HG03108 (cell line): Measurements from ENCODE around the gene COL16A1.

Experiments
- ATAC-seq: cut with Tn5 transposase; IDR thresholded peaks from one replicate; pipeline ENCODE4 v1.9.1; 2021; ENCODE audit warnings: moderate library complexity; ENCODE audit not compliant: unreplicated experiment

Gene COL16A1

GRCh38 chr1:31626223-31627207, 77.3 kb downstream of the COL16A1 start:
- no peak for ATAC-seq

- no peak for ATAC-seq
These were observed 78.1 kb downstream of the COL16A1 start for GRCh38 chr1:31625561-31626222.

GRCh38 chr1:31624731-31625514, 78.9 kb downstream of the COL16A1 start:
- no peak for ATAC-seq

DNA sequence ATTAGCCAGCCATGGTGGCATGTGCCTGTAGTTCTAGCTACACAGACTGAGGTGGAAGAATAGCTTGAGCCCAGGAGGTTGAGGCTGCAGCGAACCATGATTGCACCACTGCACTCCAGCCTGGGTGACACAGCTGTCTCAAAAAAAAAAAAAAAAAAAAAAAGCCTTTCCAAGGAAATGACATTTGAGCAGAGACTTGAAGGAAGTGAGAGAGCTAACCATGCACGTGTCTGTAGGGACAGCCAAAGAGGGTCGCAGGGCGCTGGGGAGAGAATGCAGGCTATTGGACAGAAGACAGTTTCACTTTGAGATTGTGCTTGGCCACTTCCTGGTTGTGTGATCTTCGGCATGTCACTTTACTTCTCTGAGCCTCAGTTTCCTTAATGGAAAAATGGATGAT, 79.5 kb downstream of the COL16A1 start:
- ATAC-seq, result no peak

DNA sequence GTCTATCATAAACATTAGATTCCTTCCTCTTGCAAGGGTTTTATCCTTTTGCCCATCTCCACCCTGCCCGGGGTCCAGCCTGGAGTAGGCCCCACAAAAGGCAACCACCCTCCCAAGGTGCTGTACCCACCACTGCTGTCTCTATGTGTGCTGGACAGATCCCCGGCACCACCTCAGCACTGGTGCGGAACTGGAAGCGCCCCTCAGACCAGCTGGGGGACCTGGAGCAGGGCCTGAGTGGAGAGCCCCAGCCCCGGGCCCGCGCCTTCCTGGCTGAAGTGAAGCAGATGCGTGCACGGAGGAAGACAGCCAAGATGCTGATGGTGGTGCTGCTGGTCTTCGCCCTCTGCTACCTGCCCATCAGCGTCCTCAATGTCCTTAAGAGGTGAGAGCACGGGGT, 80.5 kb downstream of the COL16A1 start:
- ATAC-seq, result no peak

- no peak for ATAC-seq
These were observed 81.7 kb downstream of the COL16A1 start for GRCh38 chr1:31621847-31622730.

GRCh38 chr1:31621498-31621820, 82.4 kb downstream of the COL16A1 start:
- no peak for ATAC-seq

DNA sequence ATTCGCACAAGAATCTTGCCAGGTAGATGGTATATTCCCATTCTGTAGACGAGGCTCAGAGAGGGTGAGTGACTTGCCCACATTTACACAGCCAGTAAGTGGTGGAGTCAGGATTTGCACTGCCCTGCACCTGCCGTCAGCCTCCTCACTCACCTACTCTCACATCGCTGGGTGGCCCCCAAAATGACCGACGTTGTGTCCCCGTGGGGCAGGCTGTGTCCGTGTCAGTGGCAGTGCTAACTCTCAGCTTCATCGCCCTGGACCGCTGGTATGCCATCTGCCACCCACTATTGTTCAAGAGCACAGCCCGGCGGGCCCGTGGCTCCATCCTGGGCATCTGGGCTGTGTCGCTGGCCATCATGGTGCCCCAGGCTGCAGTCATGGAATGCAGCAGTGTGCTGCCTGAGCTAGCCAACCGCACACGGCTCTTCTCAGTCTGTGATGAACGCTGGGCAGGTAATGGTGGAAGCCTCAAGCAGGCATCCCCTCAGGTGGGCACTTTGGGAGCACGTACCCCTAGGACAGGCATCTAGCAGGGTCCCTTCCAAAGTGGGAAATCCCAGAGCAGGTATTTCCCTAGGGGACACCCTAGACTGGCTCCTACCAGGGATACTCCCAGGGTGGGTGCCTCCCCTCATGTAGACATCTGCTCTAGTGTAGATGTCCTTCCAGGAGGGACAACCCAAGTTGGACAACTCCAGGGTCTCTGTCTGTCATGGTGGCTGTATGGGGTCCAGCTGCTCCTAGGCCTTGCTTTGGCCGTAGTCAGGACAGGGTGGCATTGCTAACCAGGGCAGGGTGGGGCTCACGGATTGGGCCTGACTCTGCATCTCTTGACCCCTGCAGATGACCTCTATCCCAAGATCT, 83.0 kb downstream of the COL16A1 start:
- ATAC-seq, result no peak

DNA sequence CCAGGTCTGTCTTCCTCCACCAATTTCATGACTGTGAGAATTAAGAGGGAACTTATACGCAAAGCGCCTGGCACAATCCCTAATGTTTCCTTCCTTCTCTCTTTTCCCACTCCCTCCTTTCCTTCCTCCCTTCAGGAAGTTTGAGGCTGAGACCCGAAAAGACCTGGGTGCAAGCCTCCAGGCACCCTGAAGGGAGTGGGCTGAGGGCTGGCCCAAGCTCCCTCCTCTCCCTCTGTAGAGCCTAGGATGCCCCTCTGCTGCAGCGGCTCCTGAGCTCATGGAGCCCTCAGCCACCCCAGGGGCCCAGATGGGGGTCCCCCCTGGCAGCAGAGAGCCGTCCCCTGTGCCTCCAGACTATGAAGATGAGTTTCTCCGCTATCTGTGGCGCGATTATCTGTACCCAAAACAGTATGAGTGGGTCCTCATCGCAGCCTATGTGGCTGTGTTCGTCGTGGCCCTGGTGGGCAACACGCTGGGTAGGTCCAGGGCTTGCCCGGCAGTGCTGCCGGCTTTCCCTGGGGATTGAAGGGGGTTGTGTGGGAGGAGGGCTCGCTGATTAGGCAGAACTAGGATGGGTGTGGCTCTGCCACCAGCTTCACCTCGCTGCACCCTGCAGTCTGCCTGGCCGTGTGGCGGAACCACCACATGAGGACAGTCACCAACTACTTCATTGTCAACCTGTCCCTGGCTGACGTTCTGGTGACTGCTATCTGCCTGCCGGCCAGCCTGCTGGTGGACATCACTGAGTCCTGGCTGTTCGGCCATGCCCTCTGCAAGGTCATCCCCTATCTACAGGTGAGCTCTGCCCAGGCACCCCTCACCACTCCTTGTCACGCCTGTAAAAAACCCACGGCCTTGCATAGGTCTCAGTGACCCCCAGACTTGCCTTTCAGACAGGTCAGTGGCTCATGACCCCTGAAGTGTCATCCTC, 84.6 kb downstream of the COL16A1 start:
- no peak for ATAC-seq

DNA sequence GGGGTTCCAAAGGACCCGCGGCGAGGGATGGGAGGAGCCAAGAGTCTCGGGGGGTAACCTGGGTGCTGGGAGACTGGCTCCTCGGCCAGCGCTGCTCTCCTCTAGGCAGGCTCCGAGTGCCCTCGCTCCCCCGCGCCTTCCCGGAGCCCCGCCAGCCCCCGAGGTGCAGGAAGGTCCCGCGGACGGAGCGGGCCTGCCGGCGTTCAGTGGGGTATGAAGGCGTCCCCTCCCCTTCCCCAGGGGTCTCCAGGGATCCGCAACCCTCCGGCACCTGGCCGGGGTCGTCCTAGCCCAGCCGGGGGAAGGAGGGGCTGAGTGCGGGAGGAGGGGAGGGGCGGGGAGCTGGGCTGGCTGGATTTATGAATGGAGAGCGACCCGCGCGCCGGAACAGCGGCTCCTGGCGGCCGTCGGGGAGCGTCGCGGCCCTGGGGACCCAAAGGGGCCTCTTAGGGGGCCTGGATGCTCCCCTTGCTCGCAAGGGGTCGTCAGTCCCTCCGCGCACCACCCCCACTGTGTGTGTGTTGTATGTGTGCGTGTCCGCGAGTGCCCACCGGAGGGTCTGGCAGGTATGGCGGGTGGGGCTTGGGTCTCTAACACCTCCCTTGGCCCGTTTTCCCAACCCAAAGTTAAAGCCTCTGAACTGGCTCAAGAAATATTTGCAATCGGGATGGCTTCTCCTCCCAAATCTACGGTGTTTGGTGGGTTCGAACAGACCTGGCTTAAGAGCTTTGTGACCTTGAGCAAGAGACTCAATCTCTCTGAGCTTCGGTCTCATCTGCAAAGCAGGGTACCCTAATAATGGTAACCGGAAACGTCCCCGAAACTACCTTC, 85.7 kb downstream of the COL16A1 start:
- no peak for ATAC-seq

DNA sequence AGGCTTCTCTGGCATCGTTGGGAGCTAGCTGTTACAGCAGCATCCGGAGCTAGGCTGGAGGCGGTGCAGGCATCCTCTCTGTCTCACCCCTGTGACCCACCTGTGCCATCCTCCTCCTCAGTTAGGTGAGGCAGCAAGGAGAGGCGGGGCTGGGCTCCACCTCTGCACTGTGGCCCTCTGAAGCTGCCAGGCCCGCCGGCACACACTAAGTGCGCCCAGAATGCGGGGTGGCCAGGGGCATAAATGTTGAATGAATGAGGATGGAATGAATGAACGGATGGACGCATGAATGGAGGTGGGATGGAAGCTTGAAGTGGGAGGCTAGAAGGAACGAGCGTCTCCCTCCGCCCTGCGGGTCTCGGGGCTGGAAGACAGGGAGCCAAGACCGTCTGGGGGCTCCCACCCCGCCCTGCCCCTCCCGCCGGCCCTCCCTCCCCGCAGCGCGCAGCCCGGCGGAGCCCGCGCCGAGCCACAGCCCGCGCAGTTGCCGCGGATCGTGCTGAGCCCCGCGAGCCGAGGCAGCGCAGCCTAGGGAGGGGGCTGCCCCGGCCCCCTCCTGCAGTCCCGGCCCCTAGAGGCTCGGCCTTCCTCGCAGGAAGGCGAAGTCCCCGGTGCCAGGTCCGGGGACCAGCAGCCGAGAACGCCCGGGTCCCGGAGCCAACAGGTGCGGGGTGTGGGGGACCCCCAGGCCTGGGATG, 86.5 kb downstream of the COL16A1 start, which contains the start of gene HCRTR1:
Gene HCRTR1 (plus strand): TSS at position 472 of the 698 bp plus-strand sequence. CDS start 1,504 bp downstream, outside the sequence.
- no peak for ATAC-seq

DNA sequence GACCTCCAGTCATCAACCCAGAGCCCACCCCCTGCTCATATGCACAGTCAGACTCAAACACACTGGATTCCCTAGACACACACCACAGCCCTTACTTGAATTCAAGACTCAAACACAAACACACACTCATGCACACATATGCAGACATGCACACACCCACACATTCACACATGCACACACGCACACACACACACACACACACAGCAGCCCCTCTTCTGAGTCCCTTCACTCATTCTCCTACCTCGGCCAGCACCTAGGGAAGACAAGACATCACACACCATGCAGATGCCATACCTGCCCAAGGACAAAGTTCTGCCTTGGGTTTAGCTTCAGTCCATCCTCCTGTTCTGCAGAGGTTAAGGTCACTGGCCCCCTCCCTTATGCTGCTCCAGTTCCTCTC, 87.9 kb downstream of the COL16A1 start:
- no peak for ATAC-seq

DNA sequence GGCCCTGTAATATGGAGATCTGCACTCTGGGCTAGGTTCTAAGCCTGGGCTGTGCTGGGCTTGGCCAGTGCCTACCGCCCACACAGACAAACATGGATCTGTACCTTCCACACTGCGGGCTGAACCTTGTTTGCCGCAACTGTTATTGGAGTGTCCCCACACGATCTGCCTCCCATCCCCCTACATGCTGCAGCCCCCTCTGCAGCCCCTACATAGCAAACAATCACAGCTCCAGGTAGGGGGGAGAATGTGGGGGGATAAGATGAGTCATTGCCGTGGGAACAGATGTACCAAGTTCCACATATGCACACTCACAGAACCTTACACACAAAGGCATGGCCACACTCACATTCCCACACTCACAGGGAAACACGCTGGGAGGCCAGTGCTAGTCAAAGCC, 88.4 kb downstream of the COL16A1 start:
- no peak for ATAC-seq

- no peak for ATAC-seq
These were observed 89.3 kb downstream of the COL16A1 start for GRCh38 chr1:31614414-31615005.

DNA sequence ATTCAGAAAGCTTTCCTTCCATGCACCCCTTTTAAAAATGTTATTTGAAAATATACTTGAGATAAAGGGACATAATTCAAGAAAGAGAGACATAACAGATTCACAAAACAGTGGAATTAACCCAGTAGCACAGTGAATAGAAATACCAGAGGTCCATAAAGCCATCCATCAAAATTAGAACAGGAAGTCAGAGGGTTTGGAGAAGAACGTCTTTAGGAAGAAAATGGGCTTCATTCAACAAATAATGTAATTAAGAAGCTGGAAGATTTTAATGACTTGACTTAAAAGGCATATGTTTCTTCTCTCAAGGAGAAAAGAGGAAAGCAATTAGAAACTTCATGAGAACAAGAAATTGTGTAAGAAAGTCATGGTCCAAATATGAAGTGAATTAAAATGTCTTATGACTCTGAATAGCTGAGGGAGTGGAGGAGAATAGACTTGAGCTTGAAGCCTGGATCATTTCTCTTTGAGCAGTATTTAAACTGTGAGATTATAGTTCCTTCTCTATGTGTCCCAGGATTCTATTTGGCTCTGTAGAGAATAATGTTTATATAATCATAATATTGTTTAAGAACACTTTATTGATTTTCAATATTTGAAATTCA, 94.2 kb downstream of the COL16A1 start:
- no peak for ATAC-seq

DNA sequence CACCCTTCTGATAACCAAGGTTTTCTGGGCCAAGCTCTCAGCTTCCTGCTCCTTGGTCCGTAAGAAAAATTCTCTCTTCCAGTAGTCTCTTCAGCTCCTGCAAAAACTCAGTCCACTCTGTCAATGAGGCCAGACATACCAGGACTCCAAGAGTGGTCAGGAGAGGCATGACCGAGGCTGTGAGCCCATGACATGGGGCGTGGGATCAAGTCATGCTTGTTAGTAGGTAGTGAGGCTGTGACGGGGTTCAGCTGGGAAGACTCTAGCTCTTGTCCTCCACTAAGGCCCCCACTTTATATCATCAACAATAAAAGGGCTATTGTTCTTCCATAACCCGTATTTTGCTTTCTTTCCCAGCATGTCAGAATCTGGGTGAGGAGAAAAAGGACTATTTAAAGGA, 96.5 kb downstream of the COL16A1 start:
- ATAC-seq, result no peak
